Fibroblast of mammary gland (primary cell): ENCODE measurements around the gene CLMN.

Experiments used
- DNase-seq: peaks from one replicate; pipeline ENCODE4 v3.0.0-alpha.2; 2010; ENCODE audit warnings: low read depth
- H3K4me3 ChIP-seq: 2 replicates; pipeline ENCODE4 v1.5.1; 2011; ENCODE audit warnings: low read depth, mild to moderate bottlenecking, low read length, moderate library complexity; ENCODE audit not compliant: control insufficient read depth
- CTCF ChIP-seq: conservative IDR thresholded peaks from 2 replicates; pipeline ENCODE4 v1.5.1; 2011; ENCODE audit warnings: low read depth, low read length, inconsistent platforms; ENCODE audit not compliant: control insufficient read depth, insufficient read depth

Gene CLMN

DNA sequence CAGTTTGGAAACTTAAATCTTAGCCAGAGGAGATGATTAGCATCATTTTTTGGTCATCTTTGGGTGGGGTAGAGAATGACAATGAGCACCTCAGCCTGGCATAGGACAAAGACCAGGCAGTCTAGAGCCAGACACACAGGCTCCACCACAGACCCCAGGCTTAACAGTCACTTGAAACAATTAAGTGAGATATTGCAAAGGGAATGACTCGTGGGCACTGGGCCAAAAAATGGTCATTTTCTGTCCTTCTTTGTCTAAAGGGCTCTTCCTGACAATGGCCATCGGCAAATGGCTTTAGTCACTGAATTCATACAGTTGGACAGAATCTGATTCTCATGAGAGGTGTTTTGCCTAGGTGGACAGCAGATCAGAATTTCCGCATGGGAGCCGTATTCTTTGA, 84.4 kb downstream of the CLMN start:
- TF ChIP-seq CTCF: no peak
- no peak for DNase-seq
- H3K4me3 ChIP-seq: no peak overlapping the region

- H3K4me3 ChIP-seq: no peak overlapping the region
- DNase-seq: no peak
- TF ChIP-seq CTCF: no peak
Observed at GRCh38 chr14:95234426-95234825, 85.3 kb downstream of the CLMN start.

GRCh38 chr14:95233702-95234241, 85.9 kb downstream of the CLMN start:
- no peak for TF ChIP-seq CTCF
- no peak overlapping the region for H3K4me3 ChIP-seq
- DNase-seq: no peak

GRCh38 chr14:95232894-95233584, 86.7 kb downstream of the CLMN start:
- H3K4me3 ChIP-seq: no peak overlapping the region
- no peak for DNase-seq
- TF ChIP-seq CTCF: no peak

GRCh38 chr14:95231966-95232633, 87.6 kb downstream of the CLMN start:
- TF ChIP-seq CTCF: no peak
- no peak overlapping the region for H3K4me3 ChIP-seq
- DNase-seq: no peak

- no peak for DNase-seq
- no peak for TF ChIP-seq CTCF
- no peak overlapping the region for H3K4me3 ChIP-seq
Observed at GRCh38 chr14:95229749-95230148, 90.0 kb downstream of the CLMN start.
